Esophagus (tissue), 2 donors: ENCODE measurements around the gene TMEM100. TPM values are rescaled to one million over a fixed set of nuclear protein-coding genes. Genes with fewer than 3 reads are reported as not detected.
A peak's percentile ranks its signal among the peaks of the same experiment; 100 is the strongest.

Experiments
- H3K27ac ChIP-seq, 2 donors: one replicate each; pipeline ENCODE4 v1.5.1; 2013; ENCODE audit warnings: low read depth in 2 of 2, mild to moderate bottlenecking in 2 of 2, inconsistent platforms in 1 of 2, low read length in 1 of 2, moderate library complexity in 1 of 2
- H3K27me3 ChIP-seq, 2 donors: one replicate each; pipeline ENCODE4 v1.6.1; 2013; ENCODE audit warnings: low read length in 2 of 2, control low read depth in 1 of 2, mild to moderate bottlenecking in 1 of 2; ENCODE audit not compliant: insufficient read depth in 2 of 2, control insufficient read depth in 1 of 2
- H3K36me3 ChIP-seq, 2 donors: one replicate each; pipeline ENCODE4 v1.6.1; 2013; ENCODE audit warnings: low read length in 1 of 2; ENCODE audit not compliant: control insufficient read depth in 2 of 2, insufficient read depth in 2 of 2
- H3K4me1 ChIP-seq, 2 donors: one replicate each; pipeline ENCODE4 v1.6.1; 2013; ENCODE audit warnings: low read length in 1 of 2; ENCODE audit not compliant: control insufficient read depth in 2 of 2, insufficient read depth in 2 of 2
- H3K4me3 ChIP-seq, 2 donors: one replicate each; pipeline ENCODE4 v1.5.1; 2013; ENCODE audit warnings: low read length in 2 of 2, mild to moderate bottlenecking in 2 of 2, low read depth in 1 of 2, moderate library complexity in 1 of 2
- H3K9me3 ChIP-seq, 2 donors: one replicate each; pipeline ENCODE4 v1.6.1; 2013; ENCODE audit warnings: mild to moderate bottlenecking in 2 of 2, low read depth in 1 of 2, low read length in 1 of 2, moderate library complexity in 1 of 2; ENCODE audit not compliant: control insufficient read depth in 2 of 2, insufficient read depth in 1 of 2
- WGBS, 2 donors: extraction: QIAGEN DNeasy Blood & Tissue Kit; methylation state at CpG; one replicate each; pipeline ENCODE4 v1.1.7; 2013; 5-methylcytosine and 5-hydroxymethylcytosine counted together
- polyA plus RNA-seq, 2 donors: library from polyadenylated mRNA; stranded (reverse); fragments of 200-250 nt; gene quantifications; one replicate each; pipeline ENCODE4 v1.2.3, GENCODE V29; 2013
- donor health status: healthy with polysubstance abuse.
- donor health status: Bipolar disorder and iron deficiency.

TMEM100 gene, protein sequence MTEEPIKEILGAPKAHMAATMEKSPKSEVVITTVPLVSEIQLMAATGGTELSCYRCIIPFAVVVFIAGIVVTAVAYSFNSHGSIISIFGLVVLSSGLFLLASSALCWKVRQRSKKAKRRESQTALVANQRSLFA
- 1 to 10 TPM; 1.6 to 4.8 TPM for polyA plus RNA-seq

DNA sequence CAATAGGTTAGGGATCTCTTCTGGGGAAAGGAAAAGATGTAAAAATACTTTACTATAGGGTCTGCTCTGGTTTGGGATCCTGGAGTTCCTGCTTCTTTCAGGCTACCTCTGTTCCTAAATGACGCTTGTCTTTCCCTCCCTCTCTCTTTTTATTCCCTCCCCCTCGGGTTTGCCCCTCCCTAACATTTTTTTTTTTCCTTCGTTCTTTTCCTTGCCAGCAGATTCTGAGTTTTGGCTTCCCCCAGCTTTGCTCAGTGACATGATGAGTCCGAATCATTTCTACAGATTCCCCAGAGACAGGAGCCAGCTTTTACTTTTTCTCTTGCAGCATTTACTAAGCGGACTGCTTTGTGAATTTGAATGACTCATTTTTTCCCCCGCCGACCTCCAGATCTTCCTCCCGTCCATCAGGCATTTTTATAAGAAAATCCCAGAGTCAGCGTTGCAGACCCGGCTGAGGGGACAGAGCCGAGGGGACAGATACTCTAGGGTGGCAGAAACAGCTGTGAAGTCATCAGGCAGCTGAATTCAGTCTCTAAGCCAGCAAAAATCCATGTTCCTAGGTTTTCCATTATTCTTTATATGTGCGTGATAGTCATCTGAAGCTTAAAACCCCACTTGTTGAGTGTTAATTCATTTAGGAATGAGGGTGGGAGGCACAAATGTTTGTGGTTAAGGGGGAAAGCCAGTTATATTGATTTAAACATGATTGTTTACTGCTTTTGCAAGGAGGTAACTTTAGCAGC is at the start of gene TMEM100:
TSS of gene TMEM100 (minus strand) at position 123 of the 746 bp plus-strand sequence. CDS start 1,794 bp downstream, outside the sequence.
- Histone ChIP-seq H3K4me1 (no peaks in the 10 kb centered on the region), H3K9me3 (no peaks in the 10 kb centered on the region), H3K36me3 (no peaks in the 10 kb centered on the region), H3K27me3 (no peaks in the 10 kb centered on the region), H3K27ac (peak within 1 kb of the TSS; percentile 59 to 65), H3K4me3 (peak within 1 kb of the TSS; percentile 3 to 33)
- 8 to 15% methylated on average over 12 of the region's 12 CpGs for WGBS, 2 donors

DNA sequence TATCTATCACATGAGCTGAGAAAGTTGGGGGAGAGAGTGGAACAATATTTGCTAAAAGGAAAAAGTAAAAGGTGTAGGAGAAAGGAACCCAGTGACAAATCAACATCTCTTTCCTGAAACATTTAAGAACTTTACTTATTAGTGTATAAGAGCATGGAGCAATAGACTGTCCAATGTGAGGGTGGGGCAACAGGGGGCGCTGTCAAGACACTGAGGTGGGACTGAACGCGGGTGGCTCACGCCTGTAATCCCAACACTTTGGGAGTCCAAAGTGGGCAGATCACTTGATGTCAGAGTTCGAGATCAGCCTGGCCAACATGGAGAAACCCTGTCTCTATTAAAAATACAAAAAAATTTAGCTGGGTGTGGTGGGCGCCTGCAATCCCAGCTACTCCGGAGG is 49.4 kb upstream of the TMEM100 start:
- 96% methylated on average over 7 of the region's 7 CpGs for WGBS, 2 donors
- peaks cover 0 to 5% of the 10 kb centered on the region in 2 donors for H3K36me3 ChIP-seq
- no peak overlapping the region for H3K4me3 ChIP-seq

DNA sequence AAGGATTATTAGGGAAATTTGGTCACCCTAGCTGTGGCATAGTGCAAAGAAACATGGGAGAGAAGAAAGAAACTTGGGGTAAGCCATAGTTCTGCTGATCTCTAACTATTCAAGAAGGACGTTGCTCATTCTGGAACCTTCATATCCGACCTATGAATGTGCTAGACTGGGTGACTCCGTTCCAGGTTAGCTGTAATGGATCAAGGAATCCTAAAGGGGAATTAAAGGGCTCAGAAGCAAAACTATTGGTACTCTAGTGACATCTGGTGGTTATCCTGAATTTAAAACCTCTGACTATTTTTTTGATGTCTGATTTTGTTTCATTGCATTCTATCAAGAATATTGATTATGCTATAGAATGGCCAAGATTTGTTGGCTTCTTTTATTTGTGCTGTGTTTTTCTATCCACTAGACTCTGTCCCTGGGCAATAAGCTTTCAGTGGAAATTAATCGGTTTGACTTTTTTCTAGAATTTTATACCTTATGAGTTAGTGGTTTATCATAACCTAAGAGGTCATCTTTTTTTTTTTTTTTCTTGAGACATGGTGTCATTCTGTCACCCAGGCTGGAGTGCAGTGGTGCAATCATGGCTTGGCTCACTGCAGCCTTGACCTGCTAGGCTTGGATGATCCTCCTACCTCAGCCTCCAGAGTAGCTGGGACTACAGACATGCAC is 47.7 kb upstream of the TMEM100 start:
- Histone ChIP-seq H3K4me3 (no peak overlapping the region), H3K4me1 (no peaks in the 10 kb centered on the region), H3K27ac (no peak overlapping the region), H3K9me3 (no peaks in the 10 kb centered on the region), H3K27me3 (no peaks in the 10 kb centered on the region), H3K36me3 (peaks cover 0 to 3% of the 10 kb centered on the region in 2 donors)
- 33 to 46% methylated on average over 4 of the region's 4 CpGs for WGBS, 2 donors

More for the DNA sequence above, 49.4 kb upstream of the TMEM100 start:
- H3K27ac ChIP-seq: no peak overlapping the region
- H3K9me3 ChIP-seq: no peaks in the 10 kb centered on the region
- H3K4me1 ChIP-seq: no peaks in the 10 kb centered on the region
- no peaks in the 10 kb centered on the region for H3K27me3 ChIP-seq

DNA sequence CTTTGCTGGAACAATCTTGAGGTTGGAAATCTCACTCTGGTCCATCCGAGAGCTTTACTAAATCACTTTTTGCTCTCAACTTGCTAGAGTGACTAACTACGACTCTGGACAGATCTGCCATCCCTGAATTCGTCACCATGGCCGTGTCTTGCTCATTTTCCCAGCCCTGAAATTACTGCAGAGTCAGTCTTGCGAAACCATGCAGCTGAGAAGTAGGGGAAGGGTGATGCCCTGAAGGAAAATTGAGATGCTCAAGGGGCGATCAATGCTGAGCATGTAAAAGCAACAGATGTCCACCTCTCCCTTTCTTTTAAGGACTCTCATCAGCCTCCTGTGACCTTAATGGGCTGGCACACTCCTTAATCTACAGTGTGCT is 46.9 kb upstream of the TMEM100 start:
- Histone ChIP-seq H3K36me3 (peaks cover 0 to 3% of the 10 kb centered on the region in 2 donors), H3K4me3 (no peak overlapping the region), H3K4me1 (no peaks in the 10 kb centered on the region), H3K27me3 (no peaks in the 10 kb centered on the region), H3K27ac (no peak overlapping the region), H3K9me3 (no peaks in the 10 kb centered on the region)
- 60 to 72% methylated on average over 6 of the region's 6 CpGs for WGBS, 2 donors

DNA sequence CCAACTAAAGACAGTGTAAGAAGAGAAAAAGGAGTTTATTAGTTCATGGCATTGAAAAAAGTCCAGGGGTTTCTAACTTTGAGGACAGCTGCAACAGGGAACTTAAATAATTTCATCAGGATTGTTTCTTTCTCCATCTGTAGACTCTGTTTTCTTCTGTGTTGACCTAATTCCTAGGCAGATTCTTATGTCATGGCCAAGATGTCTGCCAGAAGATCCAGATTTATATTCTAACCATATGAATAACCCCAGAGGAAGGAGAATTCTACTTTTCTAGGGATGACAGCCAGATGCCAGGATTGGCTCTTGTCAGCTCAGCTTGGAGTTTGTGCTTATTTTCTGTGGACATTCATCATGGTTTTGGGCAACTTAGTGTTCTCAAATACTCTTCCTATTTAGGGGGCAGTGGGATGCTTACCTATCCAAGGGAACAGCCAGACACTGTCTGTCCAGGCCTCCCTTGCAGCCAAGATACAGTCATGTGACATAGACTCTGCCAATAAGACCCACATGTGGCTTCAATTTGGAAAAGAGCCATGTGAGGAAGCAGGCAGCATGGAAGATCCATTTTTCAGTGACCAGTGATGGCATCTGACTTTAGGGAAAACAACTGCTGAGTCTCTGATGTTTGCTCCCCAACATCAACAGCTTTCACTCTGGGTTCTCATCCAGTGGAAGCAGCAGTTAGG is 46.4 kb upstream of the TMEM100 start:
- Histone ChIP-seq H3K36me3 (peaks cover 0 to 3% of the 10 kb centered on the region in 2 donors), H3K27ac (no peak overlapping the region)

DNA sequence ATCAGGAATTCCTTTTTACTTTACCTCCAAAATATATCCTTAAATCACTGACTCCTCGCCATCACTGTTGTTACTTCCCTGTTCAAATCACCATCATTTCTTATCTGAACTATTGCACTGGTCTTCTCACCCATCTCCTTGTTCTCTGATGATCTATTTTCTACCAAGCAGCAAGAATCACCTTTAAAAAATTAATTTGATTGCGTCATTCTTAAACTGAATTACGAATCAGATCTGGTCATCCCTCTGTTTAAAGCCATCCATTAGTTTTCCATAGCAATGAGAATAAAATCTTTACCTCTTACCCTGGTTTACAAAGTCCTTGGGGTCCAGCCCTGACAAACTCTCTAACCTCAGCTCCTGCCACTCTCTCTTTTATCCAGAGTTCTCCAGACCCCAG is 42.8 kb upstream of the TMEM100 start:
- Histone ChIP-seq H3K27me3 (no peaks in the 10 kb centered on the region), H3K9me3 (no peaks in the 10 kb centered on the region), H3K4me1 (peaks cover 0 to 2% of the 10 kb centered on the region in 2 donors), H3K36me3 (no peaks in the 10 kb centered on the region), H3K4me3 (no peak overlapping the region), H3K27ac (no peak overlapping the region)
- WGBS, 2 donors: 95 to 98% methylated on average over 3 of the region's 3 CpGs

More for the DNA sequence above, 46.4 kb upstream of the TMEM100 start:
- no peaks in the 10 kb centered on the region for H3K9me3 ChIP-seq
- H3K4me3 ChIP-seq: no peak overlapping the region
- no peaks in the 10 kb centered on the region for H3K27me3 ChIP-seq
- H3K4me1 ChIP-seq: no peaks in the 10 kb centered on the region

DNA sequence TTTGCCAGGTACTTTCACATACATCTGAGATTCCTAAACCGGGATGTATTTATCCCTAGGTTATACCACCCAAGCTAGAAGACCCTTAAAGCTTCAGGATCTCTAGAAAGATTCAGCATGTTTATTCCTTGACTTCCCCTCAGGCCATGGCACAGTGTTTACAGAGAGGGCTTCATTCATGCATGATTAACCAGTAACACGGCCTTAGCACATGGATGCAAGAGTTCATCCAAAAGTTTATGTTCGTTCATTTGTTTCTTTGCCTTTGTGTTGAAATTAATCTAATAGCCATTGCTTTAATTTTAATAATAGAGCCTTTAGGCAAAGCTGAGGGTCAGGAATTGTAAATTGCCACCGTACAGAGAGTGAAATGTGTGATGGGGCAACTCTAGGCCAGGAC is 41.9 kb upstream of the TMEM100 start:
- H3K4me1 ChIP-seq: peaks cover 0 to 2% of the 10 kb centered on the region in 2 donors
- H3K36me3 ChIP-seq: no peaks in the 10 kb centered on the region
- no peak overlapping the region for H3K4me3 ChIP-seq
- WGBS, 2 donors: 69 to 78% methylated on average over 4 of the region's 4 CpGs
- no peak overlapping the region for H3K27ac ChIP-seq
- H3K27me3 ChIP-seq: no peaks in the 10 kb centered on the region
- no peaks in the 10 kb centered on the region for H3K9me3 ChIP-seq

DNA sequence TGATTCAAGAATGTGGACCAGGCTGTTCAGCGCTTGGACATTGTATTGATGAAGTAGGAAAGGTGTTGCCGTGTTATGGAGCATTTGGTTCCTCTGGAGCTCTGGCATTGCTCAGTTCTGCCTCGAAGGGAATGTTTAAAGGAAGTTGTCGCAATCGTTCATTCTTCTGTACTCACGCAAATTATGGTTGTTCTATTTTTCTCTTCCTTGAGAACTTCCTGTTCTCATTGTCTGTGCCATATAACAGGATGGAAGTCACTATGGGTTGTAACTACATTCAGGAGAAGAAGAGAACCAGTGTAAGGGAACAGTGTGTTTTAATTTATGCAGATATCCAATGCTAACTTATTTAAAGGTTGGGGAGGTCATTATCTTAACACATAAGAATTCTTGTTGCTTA is 41.2 kb upstream of the TMEM100 start:
- WGBS, 2 donors: 73% methylated on average over 6 of the region's 6 CpGs
- no peaks in the 10 kb centered on the region for H3K36me3 ChIP-seq
- H3K27ac ChIP-seq: no peak overlapping the region

DNA sequence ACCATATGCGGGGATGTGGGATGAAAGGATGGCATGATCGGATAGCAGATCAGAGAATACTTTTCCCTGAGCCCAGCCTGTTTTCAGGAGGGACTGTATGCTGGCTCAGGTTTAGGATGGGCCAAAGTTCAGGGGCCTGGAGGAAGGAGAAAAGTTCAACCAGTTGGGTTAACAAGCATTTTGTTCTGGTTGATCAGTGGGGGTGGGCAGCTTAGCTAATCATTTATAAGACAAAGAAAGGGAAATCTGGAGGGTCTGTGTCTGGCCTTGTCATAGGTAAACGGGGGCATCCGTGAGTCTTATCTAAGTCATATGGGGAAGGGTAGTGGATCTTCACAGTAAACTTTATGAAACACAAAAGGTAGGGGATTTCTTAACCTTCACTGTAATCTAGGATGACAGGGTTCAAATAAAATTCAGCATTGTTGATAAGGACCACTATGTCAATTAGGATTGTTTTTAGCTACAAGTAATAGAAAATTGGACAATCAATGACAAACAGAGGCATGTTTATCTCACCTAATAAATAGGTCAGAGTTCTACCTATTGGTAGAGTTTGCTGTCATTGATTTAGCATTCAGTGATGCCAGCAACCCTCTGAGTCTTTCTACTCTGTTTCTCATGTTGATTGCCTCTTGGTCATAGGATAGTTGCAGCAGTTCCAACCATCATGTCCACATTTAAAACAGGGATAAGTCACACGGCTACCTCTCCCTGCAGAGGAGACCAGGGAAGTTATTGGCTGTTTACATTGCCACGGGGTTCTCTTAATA is 39.6 kb upstream of the TMEM100 start:
- WGBS, 2 donors: 89 to 90% methylated on average over 6 of the region's 6 CpGs
- Histone ChIP-seq H3K36me3 (no peaks in the 10 kb centered on the region), H3K4me1 (peaks cover 0 to 2% of the 10 kb centered on the region in 2 donors), H3K4me3 (no peak overlapping the region), H3K27me3 (no peaks in the 10 kb centered on the region), H3K27ac (no peak overlapping the region), H3K9me3 (no peaks in the 10 kb centered on the region)

More for the DNA sequence above, 41.2 kb upstream of the TMEM100 start:
- Histone ChIP-seq H3K4me3 (no peak overlapping the region), H3K4me1 (peaks cover 0 to 2% of the 10 kb centered on the region in 2 donors), H3K27me3 (no peaks in the 10 kb centered on the region), H3K9me3 (no peaks in the 10 kb centered on the region)
